H9 (cell line): Measurements from ENCODE around the gene PLXNA1. TPM values are rescaled to one million over a fixed set of nuclear protein-coding genes. Genes with fewer than 3 reads are reported as not detected.

ENCODE experiments used
- DNase-seq: peaks from one replicate; pipeline ENCODE4 v3.0.0-alpha.2; 2017
- H2AFZ ChIP-seq: one replicate; pipeline ENCODE4 v1.6.1; 2013; ENCODE audit warnings: mild to moderate bottlenecking, low read length, control low read depth, moderate library complexity
- H2AK5ac ChIP-seq: 2 replicates; pipeline ENCODE4 v1.6.1; 2013; ENCODE audit warnings: low read length, control low read depth, mixed read lengths; ENCODE audit not compliant: insufficient read length
- H2BK120ac ChIP-seq: one replicate; pipeline ENCODE4 v1.6.1; 2013; ENCODE audit warnings: low read depth, mild to moderate bottlenecking, low read length, control low read depth, inconsistent platforms; ENCODE audit not compliant: poor library complexity, severe bottlenecking
- H2BK12ac ChIP-seq: 2 replicates; pipeline ENCODE4 v1.6.1; 2013; ENCODE audit warnings: low read length, control low read depth, mixed read lengths, low read depth; ENCODE audit not compliant: insufficient read length
- H2BK15ac ChIP-seq: 2 replicates; pipeline ENCODE4 v1.6.1; 2013; ENCODE audit warnings: low read depth, low read length, control low read depth
- H2BK20ac ChIP-seq: one replicate; pipeline ENCODE4 v1.6.1; 2013; ENCODE audit warnings: low read depth, mild to moderate bottlenecking, low read length, control low read depth, inconsistent platforms; ENCODE audit not compliant: poor library complexity, severe bottlenecking
- H2BK5ac ChIP-seq: 2 replicates; pipeline ENCODE4 v1.6.1; 2013; ENCODE audit warnings: low read length, control low read depth, mixed read lengths; ENCODE audit not compliant: insufficient read length
- H3K14ac ChIP-seq: 2 replicates; pipeline ENCODE4 v1.6.1; 2013; ENCODE audit warnings: low read length, control low read depth; ENCODE audit not compliant: insufficient read depth
- H3K18ac ChIP-seq: 2 replicates; pipeline ENCODE4 v1.6.1; 2013; ENCODE audit warnings: low read depth, mild to moderate bottlenecking, mixed read lengths, low read length, control low read depth; ENCODE audit not compliant: insufficient read length
- H3K23ac ChIP-seq: 2 replicates; pipeline ENCODE4 v1.6.1; 2013; ENCODE audit warnings: low read length, control low read depth, mixed read lengths, low read depth; ENCODE audit not compliant: insufficient read length
- H3K23me2 ChIP-seq: 2 replicates; pipeline ENCODE4 v1.6.1; 2013; ENCODE audit warnings: low read depth, mild to moderate bottlenecking, mixed read lengths, low read length, control low read depth; ENCODE audit not compliant: insufficient read length, poor library complexity, severe bottlenecking
- H3K27ac ChIP-seq: 2 replicates; pipeline ENCODE4 v1.5.1; 2013; ENCODE audit warnings: low read length, control low read depth, mixed read lengths, low read depth; ENCODE audit not compliant: insufficient read length
- H3K27me3 ChIP-seq: 2 replicates; pipeline ENCODE4 v1.6.1; 2013; ENCODE audit warnings: low read length, control low read depth, inconsistent platforms; ENCODE audit not compliant: insufficient read depth
- H3K4ac ChIP-seq: 2 replicates; pipeline ENCODE4 v1.6.1; 2013; ENCODE audit warnings: low read depth, mild to moderate bottlenecking, control low read depth, inconsistent platforms, low read length, moderate library complexity
- H3K4me1 ChIP-seq: 2 replicates; pipeline ENCODE4 v1.6.1; 2013; ENCODE audit warnings: low read length, control low read depth, inconsistent platforms; ENCODE audit not compliant: insufficient read depth
- H3K4me2 ChIP-seq: 2 replicates; pipeline ENCODE4 v1.6.1; 2013; ENCODE audit warnings: low read length, control low read depth, mixed read lengths; ENCODE audit not compliant: insufficient read length, insufficient read depth
- H3K56ac ChIP-seq: 2 replicates; pipeline ENCODE4 v1.6.1; 2013; ENCODE audit warnings: low read depth, mild to moderate bottlenecking, mixed read lengths, low read length, control low read depth; ENCODE audit not compliant: insufficient read length
- H3K79me1 ChIP-seq: 2 replicates; pipeline ENCODE4 v1.6.1; 2013; ENCODE audit warnings: low read depth, mild to moderate bottlenecking, moderate library complexity, low read length, control low read depth, inconsistent platforms; ENCODE audit not compliant: insufficient read depth, poor library complexity, severe bottlenecking
- H3K79me2 ChIP-seq: 2 replicates; pipeline ENCODE4 v1.6.1; 2013; ENCODE audit warnings: low read length, control low read depth, inconsistent platforms; ENCODE audit not compliant: insufficient read depth
- H3K9ac ChIP-seq: 2 replicates; pipeline ENCODE4 v1.6.1; 2013; ENCODE audit warnings: low read length, control low read depth, mixed read lengths; ENCODE audit not compliant: insufficient read length; ENCODE audit errors: extremely low read depth
- H3K9me3 ChIP-seq: one replicate; pipeline ENCODE4 v1.6.1; 2013; ENCODE audit warnings: low read depth, low read length, inconsistent platforms; ENCODE audit not compliant: control insufficient read depth
- H3T11ph ChIP-seq: one replicate; pipeline ENCODE4 v1.6.1; 2013; ENCODE audit warnings: mild to moderate bottlenecking, low read length, control low read depth, inconsistent platforms
- H4K20me1 ChIP-seq: one replicate; pipeline ENCODE4 v1.6.1; 2013; ENCODE audit not compliant: control insufficient read depth, insufficient read length, insufficient read depth
- H4K5ac ChIP-seq: 2 replicates; pipeline ENCODE4 v1.6.1; 2013; ENCODE audit warnings: low read depth, mild to moderate bottlenecking, mixed read lengths, low read length, control low read depth; ENCODE audit not compliant: insufficient read length
- H4K8ac ChIP-seq: replicated peaks from 2 replicates; pipeline ENCODE4 v1.6.1; 2013; ENCODE audit warnings: low read length, control low read depth, mixed read lengths, low read depth; ENCODE audit not compliant: insufficient read length
- H4K91ac ChIP-seq: 2 replicates; pipeline ENCODE4 v1.6.1; 2013; ENCODE audit warnings: low read depth, mild to moderate bottlenecking, moderate library complexity, mixed read lengths, low read length, control low read depth; ENCODE audit not compliant: insufficient read length
- H3K27ac Mint-ChIP-seq, 3 experiments: 2 replicates in 2 of 3; 3 replicates in 1 of 3; pipeline ENCODE4 v1.8.0; 2020 to 2021; ENCODE audit warnings: mixed read lengths in 3 of 3, mild to moderate bottlenecking in 1 of 3, moderate library complexity in 1 of 3
- H3K27me3 Mint-ChIP-seq: 2 replicates; pipeline ENCODE4 v1.8.0; 2021; ENCODE audit warnings: low read depth, mild to moderate bottlenecking, moderate library complexity, mixed read lengths
- H3K36me3 Mint-ChIP-seq, 3 experiments: 2 replicates in 2 of 3; 3 replicates in 1 of 3; pipeline ENCODE4 v1.8.0; 2020 to 2021; ENCODE audit warnings: low read depth in 3 of 3, mixed read lengths in 3 of 3; ENCODE audit not compliant: insufficient read depth in 1 of 3
- H3K4me1 Mint-ChIP-seq, 2 experiments: 2 replicates each; pipeline ENCODE4 v1.8.0; 2020; ENCODE audit warnings: mixed read lengths in 2 of 2
- H3K4me3 Mint-ChIP-seq, 2 experiments: 2 replicates in 1 of 2; 3 replicates in 1 of 2; pipeline ENCODE4 v1.8.0; 2020 to 2021; ENCODE audit warnings: mild to moderate bottlenecking in 2 of 2, mixed read lengths in 2 of 2, moderate library complexity in 1 of 2
- H3K9me3 Mint-ChIP-seq, 2 experiments: 2 replicates in 1 of 2; 3 replicates in 1 of 2; pipeline ENCODE4 v1.8.0; 2020; ENCODE audit warnings: mild to moderate bottlenecking in 2 of 2, mixed read lengths in 2 of 2, moderate library complexity in 1 of 2
- WGBS: extraction: QIAGEN DNeasy Blood & Tissue Kit; methylation state at CpG from one replicate; pipeline ENCODE4 v1.1.7; 2013; ENCODE audit warnings: missing lambda C conversion rate, low lambda C conversion rate, mixed read lengths; ENCODE audit not compliant: insufficient read length; ENCODE audit errors: extremely low coverage; 5-methylcytosine and 5-hydroxymethylcytosine counted together
- total RNA-seq: library from RNA; stranded (reverse); gene quantifications from 2 replicates; pipeline ENCODE4 v1.2.1, GENCODE V29; 2021
- TF ChIP-seq, protein P1 (sequence below): fragments of 200-600 bp; sonication (generic); conservative IDR thresholded peaks from 3 replicates; pipeline ENCODE4 v1.8.0; 2021; ENCODE audit warnings: antibody characterized with exemption, mild to moderate bottlenecking

Gene PLXNA1
- total RNA-seq, 1 experiment from 2014 or later: 42.1 TPM

DNA sequence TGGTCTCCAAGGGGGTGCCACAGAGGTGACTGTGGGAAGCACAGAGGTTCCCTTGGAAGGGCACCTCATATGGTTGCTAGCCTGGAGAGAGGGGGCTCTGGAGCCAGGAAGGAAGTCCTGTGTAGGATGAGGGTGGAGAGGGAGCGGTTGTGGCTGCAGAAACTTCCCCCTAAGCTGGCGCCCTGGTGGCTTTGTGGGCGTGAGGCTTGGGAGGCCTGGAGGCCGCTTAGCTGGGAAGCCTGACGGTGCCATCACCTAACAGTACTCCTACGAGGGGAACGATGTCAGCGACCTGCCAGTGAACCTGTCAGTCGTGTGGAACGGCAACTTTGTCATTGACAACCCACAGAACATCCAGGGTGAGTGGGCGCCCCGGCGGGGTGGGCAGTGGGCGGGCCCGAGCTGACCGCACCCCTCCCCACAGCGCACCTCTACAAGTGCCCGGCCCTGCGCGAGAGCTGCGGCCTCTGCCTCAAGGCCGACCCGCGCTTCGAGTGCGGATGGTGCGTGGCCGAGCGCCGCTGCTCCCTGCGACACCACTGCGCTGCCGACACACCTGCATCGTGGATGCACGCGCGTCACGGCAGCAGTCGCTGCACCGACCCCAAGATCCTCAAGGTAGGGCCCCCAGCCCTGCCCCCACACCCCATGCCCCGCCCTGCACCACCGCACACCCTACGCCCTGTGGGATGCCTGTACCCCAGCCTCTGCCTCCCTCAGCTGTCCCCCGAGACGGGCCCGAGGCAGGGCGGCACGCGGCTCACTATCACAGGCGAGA is 31.0 kb downstream of the PLXNA1 start:
- no peak overlapping the region for H4K5ac ChIP-seq
- H3K79me1 ChIP-seq: no peaks in the 10 kb centered on the region
- H2BK12ac ChIP-seq: no peak overlapping the region
- H2BK120ac ChIP-seq: no peak overlapping the region
- H3K14ac ChIP-seq: no peak overlapping the region
- no peak overlapping the region for H3K9ac ChIP-seq
- no peak overlapping the region for H3K23ac ChIP-seq
- no peak overlapping the region for H3K4me3 Mint-ChIP-seq
- H3K4me1 ChIP-seq: no peaks in the 10 kb centered on the region
- H3K18ac ChIP-seq: no peak overlapping the region
- no peak overlapping the region for H2BK15ac ChIP-seq
- no peak overlapping the region for H2BK20ac ChIP-seq
- no peak overlapping the region for H3K4me2 ChIP-seq
- WGBS: no CpG with 5 or more reads among the region's 50 CpGs
- H3K27ac ChIP-seq: no peak overlapping the region
- no peaks in the 10 kb centered on the region for H3K23me2 ChIP-seq
- no peaks in the 10 kb centered on the region for H3K27me3 Mint-ChIP-seq
- peaks cover 13 to 40% (median 39%) of the 10 kb centered on the region in 3 experiments; a peak in 6 of 7 replicates for H3K36me3 Mint-ChIP-seq
- no peak overlapping the region for H2BK5ac ChIP-seq
- peak overlapping the region in 1 of 3 experiments; percentile 68; a peak in 2 of 7 replicates for H3K27ac Mint-ChIP-seq
- H3K4ac ChIP-seq: no peak overlapping the region
- no peaks in the 10 kb centered on the region for H3K27me3 ChIP-seq
- H3T11ph ChIP-seq: no peak overlapping the region
- H2AFZ ChIP-seq: no peak overlapping the region
- no peaks in the 10 kb centered on the region for H3K9me3 ChIP-seq
- TF ChIP-seq, protein P1, sequence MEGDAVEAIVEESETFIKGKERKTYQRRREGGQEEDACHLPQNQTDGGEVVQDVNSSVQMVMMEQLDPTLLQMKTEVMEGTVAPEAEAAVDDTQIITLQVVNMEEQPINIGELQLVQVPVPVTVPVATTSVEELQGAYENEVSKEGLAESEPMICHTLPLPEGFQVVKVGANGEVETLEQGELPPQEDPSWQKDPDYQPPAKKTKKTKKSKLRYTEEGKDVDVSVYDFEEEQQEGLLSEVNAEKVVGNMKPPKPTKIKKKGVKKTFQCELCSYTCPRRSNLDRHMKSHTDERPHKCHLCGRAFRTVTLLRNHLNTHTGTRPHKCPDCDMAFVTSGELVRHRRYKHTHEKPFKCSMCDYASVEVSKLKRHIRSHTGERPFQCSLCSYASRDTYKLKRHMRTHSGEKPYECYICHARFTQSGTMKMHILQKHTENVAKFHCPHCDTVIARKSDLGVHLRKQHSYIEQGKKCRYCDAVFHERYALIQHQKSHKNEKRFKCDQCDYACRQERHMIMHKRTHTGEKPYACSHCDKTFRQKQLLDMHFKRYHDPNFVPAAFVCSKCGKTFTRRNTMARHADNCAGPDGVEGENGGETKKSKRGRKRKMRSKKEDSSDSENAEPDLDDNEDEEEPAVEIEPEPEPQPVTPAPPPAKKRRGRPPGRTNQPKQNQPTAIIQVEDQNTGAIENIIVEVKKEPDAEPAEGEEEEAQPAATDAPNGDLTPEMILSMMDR: no peak
- H3K79me2 ChIP-seq: no peaks in the 10 kb centered on the region
- no peak overlapping the region for H4K91ac ChIP-seq
- 0 out of 4 replicates have a peak, but pooled peaks cover 0 to 2% of the 10 kb centered on the region in 2 experiments for H3K4me1 Mint-ChIP-seq
- no peak overlapping the region for H2AK5ac ChIP-seq
- no peak for DNase-seq
- no peak overlapping the region for H3K56ac ChIP-seq
- no peaks in the 10 kb centered on the region for H3K9me3 Mint-ChIP-seq
- H4K20me1 ChIP-seq: no peaks in the 10 kb centered on the region
- H4K8ac ChIP-seq: no peak overlapping the region
